HEK293 (cell line): ENCODE results near the gene CCDC146.

ENCODE experiments used
- CTCF ChIA-PET: fragments of 350-600 bp; formaldehyde crosslinking; extraction: SDS; loops from one replicate; lab custom pipeline; 2021; ENCODE audit warnings: antibody characterized with exemption; lab: Yijun Ruan, JAX
- POLR2A ChIA-PET: fragments of 300-600 bp; formaldehyde crosslinking; extraction: SDS; loops from one replicate; lab custom pipeline; 2020; ENCODE audit warnings: antibody characterized with exemption, inconsistent platforms; lab: Yijun Ruan, JAX
- H3K27ac ChIP-seq: fragments of 200-500 bp; sonication (Bioruptor generic); 2 replicates; pipeline ENCODE4 v1.5.1; 2014; ENCODE audit warnings: low read depth, low read length, control low read depth, inconsistent platforms; ENCODE audit errors: extremely low read depth
- H3K36me3 ChIP-seq, 2 experiments: fragments of 200-500 bp in 1 of 2; sonication (Bioruptor generic) in 1 of 2; 1 replicate in 1 of 2; 2 replicates in 1 of 2; pipeline ENCODE4 v1.5.1; 2014 to 2017; ENCODE audit warnings: inconsistent platforms in 2 of 2, low read length in 2 of 2; ENCODE audit not compliant: control insufficient read depth in 2 of 2, insufficient read depth in 1 of 2
- H3K4me1 ChIP-seq: fragments of 200-500 bp; sonication (Bioruptor generic); 2 replicates; pipeline ENCODE4 v1.5.1; 2014; ENCODE audit warnings: mild to moderate bottlenecking, low read length, inconsistent platforms; ENCODE audit not compliant: control insufficient read depth, insufficient read depth
- H3K4me3 ChIP-seq: 2 replicates; pipeline ENCODE4 v1.5.1; 2011; ENCODE audit warnings: low read depth, mild to moderate bottlenecking, control low read depth, low read length, moderate library complexity
- H3K9me3 ChIP-seq: fragments of 200-500 bp; sonication (Bioruptor generic); 2 replicates; pipeline ENCODE4 v1.5.1; 2014; ENCODE audit warnings: low read depth, low read length, inconsistent platforms; ENCODE audit not compliant: control insufficient read depth, insufficient read depth
- KLF9 ChIP-seq: fragments of 450-650 bp; formaldehyde crosslinking; IDR thresholded peaks from 2 replicates; pipeline ENCODE4 v1.5.1; 2016; ENCODE audit warnings: missing biosample characterization, missing genetic modification characterization, low read depth
- SCRT1 ChIP-seq: fragments of 450-650 bp; formaldehyde crosslinking; IDR thresholded peaks from 2 replicates; pipeline ENCODE4 v1.5.1; 2016; ENCODE audit warnings: missing biosample characterization, missing genetic modification characterization, borderline replicate concordance
- YY2 ChIP-seq: fragments of 450-650 bp; formaldehyde crosslinking; IDR thresholded peaks from 2 replicates; pipeline ENCODE4 v1.5.1; 2016; ENCODE audit warnings: missing biosample characterization, missing genetic modification characterization
- ZBTB7A ChIP-seq: fragments of 450-650 bp; formaldehyde crosslinking; IDR thresholded peaks from 2 replicates; pipeline ENCODE4 v1.5.1; 2016; ENCODE audit warnings: low read depth, missing biosample characterization, missing genetic modification characterization
- ZEB2 ChIP-seq: fragments of 450-650 bp; formaldehyde crosslinking; IDR thresholded peaks from 2 replicates; pipeline ENCODE4 v1.5.1; 2016; ENCODE audit warnings: missing biosample characterization, missing genetic modification characterization
- ZNF121 ChIP-seq: fragments of 450-650 bp; formaldehyde crosslinking; IDR thresholded peaks from 2 replicates; pipeline ENCODE4 v1.5.1; 2016; ENCODE audit warnings: missing biosample characterization, missing genetic modification characterization
- ZNF202 ChIP-seq: fragments of 450-650 bp; formaldehyde crosslinking; IDR thresholded peaks from 2 replicates; pipeline ENCODE4 v1.5.1; 2016; ENCODE audit warnings: missing biosample characterization, missing genetic modification characterization, borderline replicate concordance
- ZNF302 ChIP-seq: fragments of 450-650 bp; formaldehyde crosslinking; IDR thresholded peaks from 2 replicates; pipeline ENCODE4 v1.5.1; 2016; ENCODE audit warnings: missing biosample characterization, missing genetic modification characterization, low read depth
- ZNF350 ChIP-seq: fragments of 450-650 bp; formaldehyde crosslinking; IDR thresholded peaks from 2 replicates; pipeline ENCODE4 v1.5.0; 2017; ENCODE audit warnings: missing biosample characterization, mild to moderate bottlenecking, missing genetic modification characterization
- ZNF366 ChIP-seq: fragments of 450-650 bp; formaldehyde crosslinking; conservative IDR thresholded peaks from 2 replicates; pipeline ENCODE4 v1.5.1; 2016; ENCODE audit warnings: missing biosample characterization, missing genetic modification characterization
- ZNF473 ChIP-seq: fragments of 450-650 bp; formaldehyde crosslinking; IDR thresholded peaks from 2 replicates; pipeline ENCODE4 v1.5.1; 2017; ENCODE audit warnings: missing biosample characterization, missing genetic modification characterization
- ZNF501 ChIP-seq: fragments of 450-650 bp; formaldehyde crosslinking; IDR thresholded peaks from 2 replicates; pipeline ENCODE4 v1.5.1; 2016; ENCODE audit warnings: missing biosample characterization, missing genetic modification characterization
- ZNF596 ChIP-seq: fragments of 450-650 bp; IDR thresholded peaks from 2 replicates; pipeline ENCODE4 v1.5.0; 2018; ENCODE audit warnings: missing biosample characterization, mild to moderate bottlenecking, missing genetic modification characterization, moderate library complexity
- ZNF610 ChIP-seq: fragments of 450-650 bp; formaldehyde crosslinking; IDR thresholded peaks from 2 replicates; pipeline ENCODE4 v1.5.1; 2016; ENCODE audit warnings: missing biosample characterization, missing genetic modification characterization, borderline replicate concordance
- TF ChIP-seq, protein P1 (sequence below): fragments of 450-650 bp; formaldehyde crosslinking; IDR thresholded peaks from 2 replicates; pipeline ENCODE4 v1.5.1; 2016; ENCODE audit warnings: missing biosample characterization, missing genetic modification characterization
- TF ChIP-seq, protein P2 (sequence below): fragments of 450-650 bp; formaldehyde crosslinking; conservative IDR thresholded peaks from 2 replicates; pipeline ENCODE4 v1.5.1; 2016; ENCODE audit warnings: low read depth, missing biosample characterization, missing genetic modification characterization
- TF ChIP-seq, protein P3 (sequence below): fragments of 450-650 bp; formaldehyde crosslinking; IDR thresholded peaks from 2 replicates; pipeline ENCODE4 v1.5.1; 2016; ENCODE audit warnings: missing biosample characterization, missing genetic modification characterization, borderline replicate concordance
- TF ChIP-seq, protein P4 (sequence below): fragments of 450-650 bp; IDR thresholded peaks from 2 replicates; pipeline ENCODE4 v1.5.1; 2018; ENCODE audit warnings: missing biosample characterization, mild to moderate bottlenecking, missing genetic modification characterization

CCDC146 gene

GRCh38 chr7:77309714-77310220, 187.4 kb downstream of the CCDC146 start (continued):
- TF ChIP-seq, protein P1, sequence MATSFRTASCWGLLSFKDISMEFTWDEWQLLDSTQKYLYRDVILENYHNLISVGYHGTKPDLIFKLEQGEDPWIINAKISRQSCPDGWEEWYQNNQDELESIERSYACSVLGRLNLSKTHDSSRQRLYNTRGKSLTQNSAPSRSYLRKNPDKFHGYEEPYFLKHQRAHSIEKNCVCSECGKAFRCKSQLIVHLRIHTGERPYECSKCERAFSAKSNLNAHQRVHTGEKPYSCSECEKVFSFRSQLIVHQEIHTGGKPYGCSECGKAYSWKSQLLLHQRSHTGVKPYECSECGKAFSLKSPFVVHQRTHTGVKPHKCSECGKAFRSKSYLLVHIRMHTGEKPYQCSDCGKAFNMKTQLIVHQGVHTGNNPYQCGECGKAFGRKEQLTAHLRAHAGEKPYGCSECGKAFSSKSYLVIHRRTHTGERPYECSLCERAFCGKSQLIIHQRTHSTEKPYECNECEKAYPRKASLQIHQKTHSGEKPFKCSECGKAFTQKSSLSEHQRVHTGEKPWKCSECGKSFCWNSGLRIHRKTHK (tag by site-specific recombination), result no peak
- no peak for TF ChIP-seq ZBTB7A (tag by site-specific recombination)

GRCh38 chr7:77310982-77311381, 188.6 kb downstream of the CCDC146 start:
- Histone ChIP-seq H3K4me1 (no peaks in the 10 kb centered on the region), H3K36me3 (no peaks in the 10 kb centered on the region), H3K4me3 (no peak overlapping the region), H3K27ac (no peak overlapping the region), H3K9me3 (no peaks in the 10 kb centered on the region)
- TF ChIP-seq ZNF596 (tag by site-specific recombination) (no peak), ZNF473 (no peak), SCRT1 (tag by site-specific recombination) (no peak), ZNF121 (tag by site-specific recombination) (no peak), ZNF366 (tag by site-specific recombination) (no peak), KLF9 (tag by site-specific recombination) (no peak), ZNF501 (tag by site-specific recombination) (no peak), ZEB2 (tag by site-specific recombination) (no peak), ZNF302 (tag by site-specific recombination) (no peak), ZNF202 (tag by site-specific recombination) (no peak), YY2 (tag by site-specific recombination) (no peak), ZNF350 (tag by site-specific recombination) (no peak), ZNF610 (no peak)
- TF ChIP-seq, protein P2, sequence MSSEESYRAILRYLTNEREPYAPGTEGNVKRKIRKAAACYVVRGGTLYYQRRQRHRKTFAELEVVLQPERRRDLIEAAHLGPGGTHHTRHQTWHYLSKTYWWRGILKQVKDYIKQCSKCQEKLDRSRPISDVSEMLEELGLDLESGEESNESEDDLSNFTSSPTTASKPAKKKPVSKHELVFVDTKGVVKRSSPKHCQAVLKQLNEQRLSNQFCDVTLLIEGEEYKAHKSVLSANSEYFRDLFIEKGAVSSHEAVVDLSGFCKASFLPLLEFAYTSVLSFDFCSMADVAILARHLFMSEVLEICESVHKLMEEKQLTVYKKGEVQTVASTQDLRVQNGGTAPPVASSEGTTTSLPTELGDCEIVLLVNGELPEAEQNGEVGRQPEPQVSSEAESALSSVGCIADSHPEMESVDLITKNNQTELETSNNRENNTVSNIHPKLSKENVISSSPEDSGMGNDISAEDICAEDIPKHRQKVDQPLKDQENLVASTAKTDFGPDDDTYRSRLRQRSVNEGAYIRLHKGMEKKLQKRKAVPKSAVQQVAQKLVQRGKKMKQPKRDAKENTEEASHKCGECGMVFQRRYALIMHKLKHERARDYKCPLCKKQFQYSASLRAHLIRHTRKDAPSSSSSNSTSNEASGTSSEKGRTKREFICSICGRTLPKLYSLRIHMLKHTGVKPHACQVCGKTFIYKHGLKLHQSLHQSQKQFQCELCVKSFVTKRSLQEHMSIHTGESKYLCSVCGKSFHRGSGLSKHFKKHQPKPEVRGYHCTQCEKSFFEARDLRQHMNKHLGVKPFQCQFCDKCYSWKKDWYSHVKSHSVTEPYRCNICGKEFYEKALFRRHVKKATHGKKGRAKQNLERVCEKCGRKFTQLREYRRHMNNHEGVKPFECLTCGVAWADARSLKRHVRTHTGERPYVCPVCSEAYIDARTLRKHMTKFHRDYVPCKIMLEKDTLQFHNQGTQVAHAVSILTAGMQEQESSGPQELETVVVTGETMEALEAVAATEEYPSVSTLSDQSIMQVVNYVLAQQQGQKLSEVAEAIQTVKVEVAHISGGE (tag by site-specific recombination), result no peak
- TF ChIP-seq, protein P3, sequence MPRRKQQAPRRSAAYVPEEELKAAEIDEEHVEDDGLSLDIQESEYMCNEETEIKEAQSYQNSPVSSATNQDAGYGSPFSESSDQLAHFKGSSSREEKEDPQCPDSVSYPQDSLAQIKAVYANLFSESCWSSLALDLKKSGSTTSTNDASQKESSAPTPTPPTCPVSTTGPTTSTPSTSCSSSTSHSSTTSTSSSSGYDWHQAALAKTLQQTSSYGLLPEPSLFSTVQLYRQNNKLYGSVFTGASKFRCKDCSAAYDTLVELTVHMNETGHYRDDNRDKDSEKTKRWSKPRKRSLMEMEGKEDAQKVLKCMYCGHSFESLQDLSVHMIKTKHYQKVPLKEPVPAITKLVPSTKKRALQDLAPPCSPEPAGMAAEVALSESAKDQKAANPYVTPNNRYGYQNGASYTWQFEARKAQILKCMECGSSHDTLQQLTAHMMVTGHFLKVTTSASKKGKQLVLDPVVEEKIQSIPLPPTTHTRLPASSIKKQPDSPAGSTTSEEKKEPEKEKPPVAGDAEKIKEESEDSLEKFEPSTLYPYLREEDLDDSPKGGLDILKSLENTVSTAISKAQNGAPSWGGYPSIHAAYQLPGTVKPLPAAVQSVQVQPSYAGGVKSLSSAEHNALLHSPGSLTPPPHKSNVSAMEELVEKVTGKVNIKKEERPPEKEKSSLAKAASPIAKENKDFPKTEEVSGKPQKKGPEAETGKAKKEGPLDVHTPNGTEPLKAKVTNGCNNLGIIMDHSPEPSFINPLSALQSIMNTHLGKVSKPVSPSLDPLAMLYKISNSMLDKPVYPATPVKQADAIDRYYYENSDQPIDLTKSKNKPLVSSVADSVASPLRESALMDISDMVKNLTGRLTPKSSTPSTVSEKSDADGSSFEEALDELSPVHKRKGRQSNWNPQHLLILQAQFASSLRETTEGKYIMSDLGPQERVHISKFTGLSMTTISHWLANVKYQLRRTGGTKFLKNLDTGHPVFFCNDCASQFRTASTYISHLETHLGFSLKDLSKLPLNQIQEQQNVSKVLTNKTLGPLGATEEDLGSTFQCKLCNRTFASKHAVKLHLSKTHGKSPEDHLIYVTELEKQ (tag by site-specific recombination), result no peak
- TF ChIP-seq, protein P4, sequence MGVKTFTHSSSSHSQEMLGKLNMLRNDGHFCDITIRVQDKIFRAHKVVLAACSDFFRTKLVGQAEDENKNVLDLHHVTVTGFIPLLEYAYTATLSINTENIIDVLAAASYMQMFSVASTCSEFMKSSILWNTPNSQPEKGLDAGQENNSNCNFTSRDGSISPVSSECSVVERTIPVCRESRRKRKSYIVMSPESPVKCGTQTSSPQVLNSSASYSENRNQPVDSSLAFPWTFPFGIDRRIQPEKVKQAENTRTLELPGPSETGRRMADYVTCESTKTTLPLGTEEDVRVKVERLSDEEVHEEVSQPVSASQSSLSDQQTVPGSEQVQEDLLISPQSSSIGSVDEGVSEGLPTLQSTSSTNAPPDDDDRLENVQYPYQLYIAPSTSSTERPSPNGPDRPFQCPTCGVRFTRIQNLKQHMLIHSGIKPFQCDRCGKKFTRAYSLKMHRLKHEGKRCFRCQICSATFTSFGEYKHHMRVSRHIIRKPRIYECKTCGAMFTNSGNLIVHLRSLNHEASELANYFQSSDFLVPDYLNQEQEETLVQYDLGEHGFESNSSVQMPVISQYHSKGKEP, result no peak
- CTCF ChIA-PET, result no interaction called here
- POLR2A ChIA-PET, result no interaction called here
